Measurements from ENCODE around the gene GMIP. TPM values are rescaled to one million over a fixed set of nuclear protein-coding genes. Genes with fewer than 3 reads are reported as not detected.

GMIP gene
- total RNA-seq, 1 experiment from 2014 or later: 12.7 TPM

DNA sequence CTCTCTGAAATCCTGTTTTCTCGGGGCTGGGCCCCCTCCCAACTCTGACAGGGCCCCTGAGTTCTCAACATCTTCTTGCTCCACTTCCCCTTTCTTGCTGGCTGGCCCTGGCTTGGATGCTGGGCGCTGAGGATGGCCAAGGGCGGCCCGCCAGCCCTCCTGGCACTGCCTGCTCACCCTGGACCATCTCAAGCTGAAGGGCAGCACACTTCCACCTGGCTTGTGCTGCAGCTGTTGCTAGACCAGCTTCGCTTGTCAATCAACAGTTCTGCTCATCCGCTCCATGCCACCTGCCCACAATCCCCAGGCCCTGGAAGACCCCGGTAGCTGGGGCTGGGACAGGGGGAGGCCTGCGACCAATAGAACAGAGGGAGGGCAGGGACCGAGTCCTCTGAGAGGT, 6.9 kb upstream of the GMIP start:
- Histone ChIP-seq H3K23me2 (ENCODE audit: insufficient read length, low read depth, low read length, poor library complexity, severe bottlenecking) (no peaks in the 10 kb centered on the region), H3K56ac (ENCODE audit: insufficient read length, low read depth, low read length) (no peak overlapping the region), H3K23ac (ENCODE audit: insufficient read length, low read depth, low read length) (no peak overlapping the region), H4K8ac (replicated peaks; ENCODE audit: insufficient read length, low read depth, low read length) (no peak overlapping the region), H3K14ac (ENCODE audit: insufficient read depth, low read length) (no peak overlapping the region), H3K18ac (ENCODE audit: insufficient read length, low read depth, low read length) (no peak overlapping the region), H3K4ac (ENCODE audit: low read depth, low read length) (no peak overlapping the region), H2BK12ac (ENCODE audit: insufficient read length, low read depth, low read length) (no peak overlapping the region), H3K9ac (ENCODE audit: extremely low read depth, insufficient read length, low read length) (no peak overlapping the region), H2BK20ac (ENCODE audit: low read depth, low read length, poor library complexity, severe bottlenecking) (no peak overlapping the region), H2AK5ac (ENCODE audit: insufficient read length, low read length) (no peak overlapping the region), H4K5ac (ENCODE audit: insufficient read length, low read depth, low read length) (no peak overlapping the region), H4K91ac (ENCODE audit: insufficient read length, low read depth, low read length) (no peak overlapping the region), H3K27ac (ENCODE audit: insufficient read length, low read depth, low read length) (no peak overlapping the region), H3K9me3 (ENCODE audit: control insufficient read depth, low read depth, low read length) (no peaks in the 10 kb centered on the region), H2BK5ac (ENCODE audit: insufficient read length, low read length) (no peak overlapping the region), H2BK120ac (ENCODE audit: low read depth, low read length, poor library complexity, severe bottlenecking) (no peak overlapping the region), H4K20me1 (ENCODE audit: control insufficient read depth, insufficient read depth, insufficient read length) (no peaks in the 10 kb centered on the region), H3K4me2 (ENCODE audit: insufficient read depth, insufficient read length, low read length) (no peak overlapping the region), H3K27me3 (ENCODE audit: insufficient read depth, low read length) (no peaks in the 10 kb centered on the region), H3T11ph (ENCODE audit: low read length) (no peak overlapping the region), H2AFZ (ENCODE audit: low read length) (no peak overlapping the region), H2BK15ac (ENCODE audit: low read depth, low read length) (no peak overlapping the region), H3K4me1 (ENCODE audit: insufficient read depth, low read length) (no peaks in the 10 kb centered on the region), H3K79me1 (ENCODE audit: insufficient read depth, low read depth, low read length, poor library complexity, severe bottlenecking) (no peaks in the 10 kb centered on the region), H3K79me2 (ENCODE audit: insufficient read depth, low read length) (no peaks in the 10 kb centered on the region)
- TF ChIP-seq, protein P1, sequence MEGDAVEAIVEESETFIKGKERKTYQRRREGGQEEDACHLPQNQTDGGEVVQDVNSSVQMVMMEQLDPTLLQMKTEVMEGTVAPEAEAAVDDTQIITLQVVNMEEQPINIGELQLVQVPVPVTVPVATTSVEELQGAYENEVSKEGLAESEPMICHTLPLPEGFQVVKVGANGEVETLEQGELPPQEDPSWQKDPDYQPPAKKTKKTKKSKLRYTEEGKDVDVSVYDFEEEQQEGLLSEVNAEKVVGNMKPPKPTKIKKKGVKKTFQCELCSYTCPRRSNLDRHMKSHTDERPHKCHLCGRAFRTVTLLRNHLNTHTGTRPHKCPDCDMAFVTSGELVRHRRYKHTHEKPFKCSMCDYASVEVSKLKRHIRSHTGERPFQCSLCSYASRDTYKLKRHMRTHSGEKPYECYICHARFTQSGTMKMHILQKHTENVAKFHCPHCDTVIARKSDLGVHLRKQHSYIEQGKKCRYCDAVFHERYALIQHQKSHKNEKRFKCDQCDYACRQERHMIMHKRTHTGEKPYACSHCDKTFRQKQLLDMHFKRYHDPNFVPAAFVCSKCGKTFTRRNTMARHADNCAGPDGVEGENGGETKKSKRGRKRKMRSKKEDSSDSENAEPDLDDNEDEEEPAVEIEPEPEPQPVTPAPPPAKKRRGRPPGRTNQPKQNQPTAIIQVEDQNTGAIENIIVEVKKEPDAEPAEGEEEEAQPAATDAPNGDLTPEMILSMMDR (conservative IDR thresholded peaks at IDR 0.05): no peak
- no peak for DNase-seq
- Mint-ChIP-seq H3K27ac (no peak overlapping the region), H3K4me1 (no peaks in the 10 kb centered on the region), H3K36me3 (ENCODE audit: insufficient read depth in 1 of 3, low read depth in 3 of 3) (peaks cover 37 to 94% (median 82%) of the 10 kb centered on the region in 3 experiments), H3K9me3 (no peaks in the 10 kb centered on the region), H3K27me3 (ENCODE audit: low read depth) (no peaks in the 10 kb centered on the region; the same call in 1 of the 2 replicates), H3K4me3 (no peak overlapping the region)
- WGBS (ENCODE audit: extremely low coverage, insufficient read length, low lambda C conversion rate): no CpG with 5 or more reads among the region's 9 CpGs

Data from H9 (cell line).